Mesendoderm (in vitro differentiated cells): Measurements from ENCODE around the gene CRISPLD2.

ENCODE experiments used
- DNase-seq: peaks from one replicate; pipeline ENCODE4 v3.0.0; 2013
- H2AK5ac ChIP-seq: 2 replicates; pipeline ENCODE4 v1.6.1; 2013; ENCODE audit warnings: low read length, inconsistent platforms
- H2BK120ac ChIP-seq: 2 replicates; pipeline ENCODE4 v1.6.1; 2013; ENCODE audit warnings: low read depth, mild to moderate bottlenecking, low read length, moderate library complexity, mixed read lengths
- H2BK15ac ChIP-seq: replicated peaks from 2 replicates; pipeline ENCODE4 v1.6.1; 2013; ENCODE audit warnings: low read depth, mild to moderate bottlenecking, moderate library complexity
- H2BK5ac ChIP-seq: 2 replicates; pipeline ENCODE4 v1.6.1; 2013; ENCODE audit warnings: low read length, inconsistent platforms
- H3K18ac ChIP-seq: 2 replicates; pipeline ENCODE4 v1.6.1; 2013; ENCODE audit warnings: mild to moderate bottlenecking, low read length, mixed read lengths
- H3K23ac ChIP-seq: one replicate; pipeline ENCODE4 v1.6.1; 2013; ENCODE audit warnings: low read length
- H3K27ac ChIP-seq: 2 replicates; pipeline ENCODE4 v1.5.1; 2013; ENCODE audit warnings: low read depth, mild to moderate bottlenecking, inconsistent platforms, low read length, moderate library complexity
- H3K27me3 ChIP-seq: 2 replicates; pipeline ENCODE4 v1.6.1; 2013; ENCODE audit warnings: low read length, control low read depth, mild to moderate bottlenecking, inconsistent platforms; ENCODE audit not compliant: insufficient read depth, poor library complexity
- H3K36me3 ChIP-seq: 2 replicates; pipeline ENCODE4 v1.6.1; 2013; ENCODE audit warnings: low read length, inconsistent platforms; ENCODE audit not compliant: control insufficient read depth, insufficient read depth
- H3K4ac ChIP-seq: one replicate; pipeline ENCODE4 v1.6.1; 2013; ENCODE audit warnings: low read depth, mild to moderate bottlenecking, low read length, moderate library complexity
- H3K4me1 ChIP-seq: 2 replicates; pipeline ENCODE4 v1.6.1; 2013; ENCODE audit warnings: low read depth, low read length, inconsistent platforms; ENCODE audit not compliant: control insufficient read depth
- H3K4me2 ChIP-seq: 2 replicates; pipeline ENCODE4 v1.6.1; 2013; ENCODE audit warnings: low read length
- H3K4me3 ChIP-seq: 2 replicates; pipeline ENCODE4 v1.5.1; 2013; ENCODE audit warnings: mild to moderate bottlenecking, low read length
- H3K56ac ChIP-seq: one replicate; pipeline ENCODE4 v1.6.1; 2013; ENCODE audit warnings: low read length
- H3K79me1 ChIP-seq: 2 replicates; pipeline ENCODE4 v1.6.1; 2013; ENCODE audit warnings: low read length, inconsistent platforms
- H3K79me2 ChIP-seq: 2 replicates; pipeline ENCODE4 v1.6.1; 2013; ENCODE audit warnings: mild to moderate bottlenecking, low read length; ENCODE audit not compliant: control insufficient read depth, insufficient read depth
- H3K9ac ChIP-seq: 2 replicates; pipeline ENCODE4 v1.6.1; 2013; ENCODE audit warnings: low read length, inconsistent platforms
- H4K5ac ChIP-seq: one replicate; pipeline ENCODE4 v1.6.1; 2013; ENCODE audit warnings: low read length
- H4K8ac ChIP-seq: one replicate; pipeline ENCODE4 v1.6.1; 2013; ENCODE audit warnings: low read depth, mild to moderate bottlenecking, control low read depth, low read length, moderate library complexity
- WGBS: extraction: QIAGEN DNeasy Blood & Tissue Kit; methylation state at CpG from one replicate; pipeline ENCODE4 v1.1.7; 2013; ENCODE audit warnings: low lambda C conversion rate, missing lambda C conversion rate; ENCODE audit not compliant: insufficient coverage; ENCODE audit errors: extremely low coverage; 5-methylcytosine and 5-hydroxymethylcytosine counted together

Gene CRISPLD2

GRCh38 chr16:84823926-84824325 is 4.1 kb downstream of the CRISPLD2 start:
- H3K4me1 ChIP-seq: no peaks in the 10 kb centered on the region
- no peak overlapping the region for H2BK5ac ChIP-seq
- H3K27ac ChIP-seq: no peak overlapping the region
- no peak overlapping the region for H4K8ac ChIP-seq
- H3K4me3 ChIP-seq: no peak overlapping the region
- H3K27me3 ChIP-seq: peaks cover 2% of the 10 kb centered on the region
- H3K79me2 ChIP-seq: no peaks in the 10 kb centered on the region
- H3K23ac ChIP-seq: no peak overlapping the region
- H4K5ac ChIP-seq: no peak overlapping the region
- no peak overlapping the region for H3K4me2 ChIP-seq
- no peak overlapping the region for H3K4ac ChIP-seq
- no peak overlapping the region for H3K9ac ChIP-seq
- H3K56ac ChIP-seq: no peak overlapping the region
- no peak overlapping the region for H2BK15ac ChIP-seq
- DNase-seq: no peak
- no peak overlapping the region for H3K18ac ChIP-seq
- H3K79me1 ChIP-seq: no peaks in the 10 kb centered on the region
- H3K36me3 ChIP-seq: no peaks in the 10 kb centered on the region
- H2BK120ac ChIP-seq: no peak overlapping the region
- no peak overlapping the region for H2AK5ac ChIP-seq
- WGBS: no CpG with 5 or more reads among the region's 5 CpGs

DNA sequence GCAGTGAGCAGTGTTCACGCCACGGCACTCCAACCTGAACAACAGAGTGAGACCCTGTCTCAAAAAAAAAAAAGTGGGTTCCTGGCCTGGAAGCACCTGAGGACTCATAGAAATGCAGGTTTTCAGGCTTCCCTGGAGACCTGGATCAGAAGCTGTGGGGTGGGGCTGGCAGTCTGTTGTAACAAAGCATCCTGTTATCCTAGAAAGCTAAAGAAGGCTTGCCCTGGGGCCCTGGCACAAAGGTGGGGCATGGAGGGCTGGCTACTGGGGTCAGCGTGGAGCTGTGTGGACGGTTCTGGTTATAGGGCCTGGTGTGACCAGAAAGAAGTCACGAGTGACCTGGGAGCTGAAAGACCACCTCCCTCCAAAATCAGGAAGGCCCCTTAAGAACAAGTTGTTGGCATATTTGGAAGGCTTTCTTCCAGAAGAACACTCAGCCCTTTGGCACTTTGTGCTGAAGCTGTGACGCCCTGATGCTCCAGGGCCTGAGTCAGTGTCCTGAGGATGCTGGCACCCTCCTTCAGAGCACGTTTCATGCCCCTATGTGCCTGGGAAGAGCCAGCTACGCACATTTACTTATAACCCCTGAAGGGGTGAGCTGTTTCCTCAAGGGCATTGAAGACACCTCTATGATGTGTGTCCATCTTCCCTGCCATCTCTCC is 6.2 kb downstream of the CRISPLD2 start:
- Histone ChIP-seq H3K4me3 (no peak overlapping the region), H4K8ac (no peak overlapping the region), H3K27ac (no peak overlapping the region), H3K9ac (no peak overlapping the region), H3K79me2 (no peaks in the 10 kb centered on the region), H3K18ac (no peak overlapping the region), H2BK120ac (no peak overlapping the region), H3K79me1 (no peaks in the 10 kb centered on the region), H3K4me1 (no peaks in the 10 kb centered on the region), H2BK5ac (no peak overlapping the region), H2BK15ac (no peak overlapping the region), H4K5ac (no peak overlapping the region), H3K4ac (no peak overlapping the region), H3K23ac (no peak overlapping the region), H2AK5ac (no peak overlapping the region), H3K36me3 (no peaks in the 10 kb centered on the region), H3K4me2 (no peak overlapping the region), H3K56ac (no peak overlapping the region), H3K27me3 (no peaks in the 10 kb centered on the region)
- WGBS: no CpG with 5 or more reads among the region's 8 CpGs
- DNase-seq: no peak

GRCh38 chr16:84826558-84826941 is 6.8 kb downstream of the CRISPLD2 start:
- no peak overlapping the region for H3K27ac ChIP-seq
- no peak overlapping the region for H3K4ac ChIP-seq
- no peaks in the 10 kb centered on the region for H3K79me1 ChIP-seq
- H3K27me3 ChIP-seq: no peaks in the 10 kb centered on the region
- H2AK5ac ChIP-seq: no peak overlapping the region
- no peak overlapping the region for H4K8ac ChIP-seq
- H3K4me2 ChIP-seq: no peak overlapping the region
- H3K36me3 ChIP-seq: no peaks in the 10 kb centered on the region
- no peaks in the 10 kb centered on the region for H3K79me2 ChIP-seq
- H2BK120ac ChIP-seq: no peak overlapping the region
- no peaks in the 10 kb centered on the region for H3K4me1 ChIP-seq
- H3K4me3 ChIP-seq: no peak overlapping the region
- H3K9ac ChIP-seq: no peak overlapping the region
- no peak overlapping the region for H3K23ac ChIP-seq
- H2BK15ac ChIP-seq: no peak overlapping the region
- no peak overlapping the region for H3K56ac ChIP-seq
- H4K5ac ChIP-seq: no peak overlapping the region
- no peak overlapping the region for H3K18ac ChIP-seq
- DNase-seq: no peak
- no peak overlapping the region for H2BK5ac ChIP-seq
- no CpG with 5 or more reads among the region's 13 CpGs for WGBS

DNA sequence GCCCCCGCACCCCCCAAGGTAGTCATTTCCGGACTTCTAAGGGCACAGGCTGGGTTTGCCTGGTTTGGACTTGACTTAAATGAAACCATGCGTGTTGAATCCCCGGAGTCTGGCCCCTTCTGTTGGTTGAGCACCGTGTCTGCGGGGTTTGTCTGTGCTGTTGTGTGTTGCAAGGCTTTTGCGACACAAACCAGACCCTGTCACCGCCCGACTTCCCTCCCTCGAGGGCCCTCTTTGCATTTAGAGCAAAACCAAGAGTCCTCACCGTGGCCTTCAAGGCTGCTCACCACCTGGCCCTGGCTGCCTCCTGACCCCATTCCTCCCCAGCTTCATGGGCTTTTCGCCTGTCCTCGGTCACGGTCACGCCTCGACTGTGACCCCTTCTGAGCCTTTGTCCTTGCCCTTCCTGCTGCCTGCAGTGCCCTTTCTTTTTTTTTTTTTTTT is 7.4 kb downstream of the CRISPLD2 start:
- Histone ChIP-seq H3K56ac (no peak overlapping the region), H3K23ac (no peak overlapping the region), H3K79me2 (no peaks in the 10 kb centered on the region), H2BK5ac (no peak overlapping the region), H2BK120ac (no peak overlapping the region), H3K27ac (no peak overlapping the region), H3K4ac (no peak overlapping the region), H3K9ac (no peak overlapping the region), H3K79me1 (no peaks in the 10 kb centered on the region), H2AK5ac (no peak overlapping the region), H2BK15ac (no peak overlapping the region), H3K4me1 (no peaks in the 10 kb centered on the region), H3K36me3 (no peaks in the 10 kb centered on the region), H3K4me3 (no peak overlapping the region), H3K4me2 (no peak overlapping the region), H4K8ac (no peak overlapping the region), H3K18ac (no peak overlapping the region), H3K27me3 (no peaks in the 10 kb centered on the region), H4K5ac (no peak overlapping the region)
- DNase-seq: no peak
- no CpG with 5 or more reads among the region's 16 CpGs for WGBS

DNA sequence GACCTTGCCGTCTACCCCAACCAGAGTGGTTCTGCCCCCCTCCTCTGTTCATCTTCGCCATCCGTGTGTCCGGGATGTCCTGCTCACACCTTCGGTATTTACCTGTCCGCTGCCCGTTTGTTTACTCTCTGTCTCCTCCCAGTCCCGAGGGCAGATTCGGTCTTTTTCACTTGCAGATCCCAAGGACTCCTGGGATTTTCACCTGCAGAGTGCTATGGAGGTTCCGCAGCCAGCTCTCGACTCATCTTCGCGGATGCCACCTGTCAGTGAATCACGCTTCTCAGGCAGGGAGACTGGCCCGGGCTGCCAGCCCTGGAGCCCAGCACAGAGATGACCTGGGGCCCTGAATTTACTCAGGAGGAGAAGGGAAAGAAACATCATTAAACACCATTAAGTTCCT is 8.1 kb downstream of the CRISPLD2 start:
- Histone ChIP-seq H3K36me3 (no peaks in the 10 kb centered on the region), H2BK15ac (no peak overlapping the region), H3K27ac (no peak overlapping the region), H3K23ac (no peak overlapping the region), H3K9ac (no peak overlapping the region), H3K56ac (no peak overlapping the region), H3K18ac (no peak overlapping the region), H2BK5ac (no peak overlapping the region), H3K4ac (no peak overlapping the region), H2AK5ac (no peak overlapping the region), H3K27me3 (no peaks in the 10 kb centered on the region), H3K4me1 (no peaks in the 10 kb centered on the region), H3K79me2 (no peaks in the 10 kb centered on the region), H4K5ac (no peak overlapping the region), H2BK120ac (no peak overlapping the region), H4K8ac (no peak overlapping the region), H3K4me2 (no peak overlapping the region), H3K79me1 (no peaks in the 10 kb centered on the region), H3K4me3 (no peak overlapping the region)
- no peak for DNase-seq
- no CpG with 5 or more reads among the region's 15 CpGs for WGBS

- WGBS: no CpG with 5 or more reads among the region's 5 CpGs
- H3K36me3 ChIP-seq: no peaks in the 10 kb centered on the region
- H4K5ac ChIP-seq: no peak overlapping the region
Observed at GRCh38 chr16:84828322-84828721, 8.5 kb downstream of the CRISPLD2 start.

More at GRCh38 chr16:84828322-84828721, 8.5 kb downstream of the CRISPLD2 start:
- Histone ChIP-seq H3K4me2 (no peak overlapping the region), H3K9ac (no peak overlapping the region), H3K4me1 (no peaks in the 10 kb centered on the region), H2BK120ac (no peak overlapping the region), H2AK5ac (no peak overlapping the region), H3K79me2 (no peaks in the 10 kb centered on the region), H4K8ac (no peak overlapping the region), H3K56ac (no peak overlapping the region), H3K79me1 (no peaks in the 10 kb centered on the region), H2BK5ac (no peak overlapping the region), H3K27me3 (no peaks in the 10 kb centered on the region), H3K23ac (no peak overlapping the region), H3K4ac (no peak overlapping the region), H3K27ac (no peak overlapping the region), H2BK15ac (no peak overlapping the region), H3K18ac (no peak overlapping the region), H3K4me3 (no peak overlapping the region)
- DNase-seq: no peak
